Endothelial cell of umbilical vein (primary cell): ENCODE data around the gene SLC52A1. TPM values are rescaled to one million over a fixed set of nuclear protein-coding genes. Genes with fewer than 3 reads are reported as not detected.
"Not testable (repeated sequence)": the region's sequence is repeated elsewhere in the genome, so short reads cannot be mapped to it uniquely, and the experiment has no call there.

ENCODE experiments used
- BruUV-seq: library from RNA; stranded (reverse); fragments of 400-500 nt; replicated peaks from 2 replicates; lab custom pipeline; 2021; lab: Mats Ljungman, UMichigan
- CTCF ChIA-PET: fragments of 300-600, 350-600 bp; sonication (Branson Sonifier 250); formaldehyde crosslinking; loops from one replicate; lab custom pipeline; 2021; ENCODE audit warnings: antibody characterized with exemption, inconsistent platforms; lab: Charles Lee
- POLR2A ChIA-PET: fragments of 300-600, 350-600 bp; sonication (Branson Sonifier 250); formaldehyde crosslinking; loops from one replicate; lab custom pipeline; 2021; ENCODE audit warnings: antibody characterized with exemption, inconsistent platforms; lab: Charles Lee
- DNase-seq: peaks from one replicate; pipeline ENCODE4 v3.0.0-alpha.2; 2011; ENCODE audit warnings: low read depth, low spot score
- FAIRE-seq: peaks from 2 replicates; lab custom pipeline; 2011; peaks lifted over from hg19 to GRCh38; lab: Jason Lieb, UNC
- H2AFZ ChIP-seq: 2 replicates; pipeline ENCODE4 v1.6.0; 2012; ENCODE audit warnings: low read depth, low read length, control low read depth, inconsistent platforms
- H3K27ac ChIP-seq: 2 replicates; pipeline ENCODE4 v1.5.1; 2011; ENCODE audit warnings: low read depth, mild to moderate bottlenecking, control low read depth, low read length, moderate library complexity; ENCODE audit not compliant: insufficient read depth
- H3K27me3 ChIP-seq, 2 experiments: 2 replicates each; pipeline versions ENCODE4 v1.6.0 to v1.6.1; 2011; ENCODE audit warnings: low read length in 2 of 2, mixed read lengths in 1 of 2; ENCODE audit not compliant: control insufficient read depth in 2 of 2, insufficient read depth in 2 of 2
- H3K36me3 ChIP-seq, 2 experiments: 2 replicates in 1 of 2; 3 replicates in 1 of 2; pipeline ENCODE4 v1.5.1; 2011; ENCODE audit warnings: low read length in 2 of 2, mild to moderate bottlenecking in 1 of 2, moderate library complexity in 1 of 2; ENCODE audit not compliant: control insufficient read depth in 2 of 2, insufficient read depth in 2 of 2; ENCODE audit errors: extremely low read depth in 1 of 2
- H3K4me1 ChIP-seq: 3 replicates; pipeline ENCODE4 v1.5.1; 2011; ENCODE audit warnings: mild to moderate bottlenecking, low read length; ENCODE audit not compliant: control insufficient read depth, insufficient read depth; ENCODE audit errors: extremely low read depth
- H3K4me2 ChIP-seq: 2 replicates; pipeline ENCODE4 v1.6.1; 2011; ENCODE audit warnings: low read length, control low read depth, mixed read lengths; ENCODE audit not compliant: insufficient read depth
- H3K4me3 ChIP-seq, 3 experiments: fragments of 200-600 bp in 1 of 3; sonication (generic), shearing (Covaris generic) in 1 of 3; replicated peaks in 1 of 3; 2 replicates each; pipeline ENCODE4 v1.5.1; 2011 to 2016; ENCODE audit warnings: control low read depth in 3 of 3, low read length in 3 of 3, mild to moderate bottlenecking in 2 of 3, inconsistent platforms in 1 of 3, low read depth in 1 of 3, moderate library complexity in 1 of 3; ENCODE audit not compliant: insufficient read depth in 1 of 3
- H3K79me2 ChIP-seq: 2 replicates; pipeline ENCODE4 v1.6.0; 2012; ENCODE audit warnings: low read length, inconsistent platforms; ENCODE audit not compliant: control insufficient read depth, insufficient read depth
- H3K9ac ChIP-seq: replicated peaks from 2 replicates; pipeline ENCODE3; 2011; ENCODE audit warnings: low read length, control low read depth; ENCODE audit not compliant: insufficient read depth; ENCODE audit errors: extremely low read depth
- H3K9me1 ChIP-seq: replicated peaks from 3 replicates; pipeline ENCODE4 v1.6.0; 2011; ENCODE audit warnings: mild to moderate bottlenecking, low read length; ENCODE audit not compliant: control insufficient read depth, insufficient read depth; ENCODE audit errors: extremely low read depth
- H3K9me3 ChIP-seq: replicated peaks from 2 replicates; pipeline ENCODE4 v1.5.1; 2012; ENCODE audit warnings: low read length, inconsistent platforms; ENCODE audit not compliant: control insufficient read depth, insufficient read depth
- H4K20me1 ChIP-seq: replicated peaks from 2 replicates; pipeline ENCODE3; 2011; ENCODE audit warnings: mild to moderate bottlenecking, low read length; ENCODE audit not compliant: control insufficient read depth, insufficient read depth; ENCODE audit errors: extremely low read depth
- CTCF ChIP-seq, 2 donors: IDR thresholded peaks; 1 replicate in 1 of 2; 2 replicates in 1 of 2; pipeline ENCODE4 v1.5.1; 2011; ENCODE audit warnings: low read length in 2 of 2, mild to moderate bottlenecking in 2 of 2, moderate library complexity in 2 of 2, control low read depth in 1 of 2, inconsistent platforms in 1 of 2, low read depth in 1 of 2; ENCODE audit not compliant: insufficient read depth in 1 of 2; ENCODE audit errors: extremely low read depth in 1 of 2
- MYC ChIP-seq: IDR thresholded peaks from one replicate; pipeline ENCODE4 v1.6.1; 2011; ENCODE audit warnings: mild to moderate bottlenecking, low read depth, low read length
- dilution Hi-C: fragments of 300-500 bp; cut with MboI; formaldehyde crosslinking; loops from one replicate; pipeline ENCODE4 v1.15.0; 2019; ENCODE audit warnings: low sequenced_read_pairs; ENCODE audit not compliant: extremely low pct_ligation_motif_present
- intact Hi-C: fragments of 100-400 bp; cut with micrococcal nuclease; formaldehyde crosslinking; loops from one replicate; pipeline ENCODE4 v1.10.0; 2022
- polyA plus RNA-seq, 4 experiments: library from polyadenylated mRNA; depleted of rRNA in 3 of 4; stranded (reverse) in 3 of 4; unstranded in 1 of 4; fragments of >200 nt; gene quantifications; 2 replicates each; pipeline versions ENCODE4 v1.2.1 to v1.2.3, GENCODE V29; 2011 to 2012; ENCODE audit warnings: missing spikeins in 1 of 4
- total RNA-seq: library from RNA; stranded (reverse); gene quantifications from 2 replicates; pipeline ENCODE4 v1.2.3, GENCODE V29; 2021

SLC52A1 gene
- total and polyA plus RNA-seq, 2 donors (not counting 3 experiments of a cell fraction or from before 2014, with no cell fraction given), result 0.04 TPM; not detected in 1

DNA sequence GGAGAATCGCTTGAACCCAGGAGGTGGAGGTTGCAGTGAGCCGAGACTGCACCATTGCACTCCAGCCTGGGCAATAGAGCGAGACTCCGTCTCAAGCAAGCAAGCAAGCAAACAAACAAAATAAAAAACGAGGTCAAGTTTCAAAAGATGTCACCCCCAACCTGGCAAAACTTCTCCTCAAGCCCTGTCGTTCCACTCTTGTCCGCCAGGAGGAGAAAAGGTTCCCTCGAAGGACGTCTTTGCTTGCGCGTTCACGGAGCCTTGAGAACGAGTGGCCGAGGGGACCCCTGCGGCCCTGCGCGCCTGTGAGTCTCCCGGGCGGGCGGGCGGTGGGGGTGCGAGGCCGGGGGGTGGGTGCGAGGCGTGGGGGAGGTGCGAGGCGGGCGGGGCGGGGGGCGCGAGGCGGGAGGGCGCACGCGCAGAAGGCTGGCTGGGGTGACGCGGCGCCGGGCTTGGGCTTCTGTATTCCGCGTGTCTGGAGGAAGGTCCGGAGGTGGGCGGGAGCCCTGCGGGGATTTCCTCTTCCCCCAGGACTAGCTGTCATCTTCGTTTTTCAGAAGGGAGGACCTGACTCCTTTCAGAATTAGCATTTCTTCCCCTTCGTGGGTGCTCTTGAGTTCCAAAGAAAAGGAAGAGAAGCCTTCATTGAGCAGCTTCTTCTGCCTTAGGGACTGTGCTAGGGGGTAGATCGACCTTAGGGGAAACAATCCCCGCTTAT lies 3.7 kb downstream of the SLC52A1 start:
- H3K36me3 ChIP-seq, result no peaks in the 10 kb centered on the region
- no TSS peak for BruUV-seq

DNA sequence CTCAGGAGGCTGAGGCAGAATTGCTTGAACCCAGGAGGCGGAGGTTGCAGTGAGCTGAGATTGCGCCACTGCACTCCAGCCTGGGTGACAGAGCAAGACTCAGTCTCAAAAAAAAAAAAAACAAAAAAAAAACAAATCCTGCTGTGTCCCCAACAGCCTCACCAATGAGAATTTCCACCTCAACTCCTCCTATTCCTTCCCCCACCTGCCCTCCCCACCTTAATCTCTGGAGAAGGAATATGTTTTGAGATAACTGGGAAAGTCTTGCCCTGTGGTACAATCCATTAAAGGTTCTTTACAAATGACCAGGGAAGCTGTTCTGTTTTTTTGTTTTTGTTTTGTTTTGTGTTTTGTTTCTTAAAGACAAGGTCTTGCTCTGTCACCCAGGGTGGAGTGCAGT lies 5.1 kb downstream of the SLC52A1 start:
- H3K36me3 ChIP-seq, dilution Hi-C loops, H4K20me1 ChIP-seq, BruUV-seq, H3K9ac ChIP-seq, H3K4me2 ChIP-seq, H3K9me1 ChIP-seq, H3K27ac ChIP-seq, H2AFZ ChIP-seq, POLR2A ChIA-PET, DNase-seq, intact Hi-C loops, H3K4me1 ChIP-seq, H3K27me3 ChIP-seq, H3K4me3 ChIP-seq, H3K79me2 ChIP-seq, H3K9me3 ChIP-seq: not testable (repeated sequence)
- FAIRE-seq, result peak; percentile 40
- CTCF ChIA-PET, result interaction anchor here (1.4 to 6.5 kb wide), 4 partner anchors 10 to 1406 kb away, joined by 4 to 72 read pairs (median 4); partner anchors contain the start of gene CAMTA2

More for the DNA sequence above, 3.7 kb downstream of the SLC52A1 start:
- ChIA-PET CTCF (interaction anchor here (0.6 to 6.5 kb wide), 9 partner anchors 11 to 1405 kb away, joined by 3 to 72 read pairs (median 4); partner anchors contain the start of genes INCA1, KIF1C, RNF167 and SLC25A11), POLR2A (no interaction called here)
- peak overlapping the region; percentile 26 for H3K27ac ChIP-seq
- peaks cover 2% of the 10 kb centered on the region in 2 experiments for H3K27me3 ChIP-seq
- dilution Hi-C loops (no loop called here), intact Hi-C loops (loop anchor here (1.0 kb wide), 1 partner anchor 31 kb away; no protein-coding TSS in a partner anchor)
- H3K4me1 ChIP-seq, result peaks cover 5% of the 10 kb centered on the region
- H3K79me2 ChIP-seq, result no peaks in the 10 kb centered on the region
- no peaks in the 10 kb centered on the region for H4K20me1 ChIP-seq
- no peaks in the 10 kb centered on the region for H3K9me3 ChIP-seq
- DNase-seq, result peak; percentile 73
- H3K4me3 ChIP-seq, result peak overlapping the region in 2 of 3 experiments; percentile 24 to 66
- peak overlapping the region; percentile 36 for H3K9ac ChIP-seq
- peak; percentile 90 for FAIRE-seq
- TF ChIP-seq MYC (no peak), CTCF (IDR thresholded peaks at IDR 0.05; ENCODE audit: extremely low read depth in 1 of 2, insufficient read depth in 1 of 2, low read depth in 1 of 2, low read length in 2 of 2) (peak; percentile 50 to 81)
- peak overlapping the region; percentile 98 for H2AFZ ChIP-seq
- peak overlapping the region; percentile 90 for H3K4me2 ChIP-seq
- H3K9me1 ChIP-seq, result no peaks in the 10 kb centered on the region
